HG03159 (cell line): ENCODE measurements around the gene RAVER1.
"Not testable (repeated sequence)": the region's sequence is repeated elsewhere in the genome, so short reads cannot be mapped to it uniquely, and the experiment has no call there.

ENCODE experiments used
- ATAC-seq: cut with Tn5 transposase; IDR thresholded peaks from one replicate; pipeline ENCODE4 v1.9.1; 2021; ENCODE audit warnings: mild to moderate bottlenecking, moderate library complexity; ENCODE audit not compliant: unreplicated experiment

The RAVER1 gene

DNA sequence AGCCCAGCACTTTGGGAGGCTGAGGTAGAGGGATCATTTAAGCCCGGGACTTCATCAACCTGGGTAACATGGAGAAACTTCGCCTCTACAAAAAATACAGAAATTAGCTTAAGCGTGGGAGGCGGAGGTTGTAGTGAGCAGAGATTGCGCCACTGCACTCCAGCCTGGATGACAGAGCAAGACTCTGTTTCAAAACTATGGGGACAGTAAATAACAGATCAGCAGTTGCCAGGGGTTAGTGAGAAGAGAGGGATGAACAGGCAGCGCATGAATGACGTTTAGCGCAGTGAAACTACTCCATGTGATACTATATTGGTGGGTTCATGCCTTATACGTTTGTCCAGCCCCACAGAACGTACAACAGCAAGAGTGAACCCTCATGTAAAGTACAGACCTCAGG is 13.2 kb upstream of the RAVER1 start:
- no peak for ATAC-seq

DNA sequence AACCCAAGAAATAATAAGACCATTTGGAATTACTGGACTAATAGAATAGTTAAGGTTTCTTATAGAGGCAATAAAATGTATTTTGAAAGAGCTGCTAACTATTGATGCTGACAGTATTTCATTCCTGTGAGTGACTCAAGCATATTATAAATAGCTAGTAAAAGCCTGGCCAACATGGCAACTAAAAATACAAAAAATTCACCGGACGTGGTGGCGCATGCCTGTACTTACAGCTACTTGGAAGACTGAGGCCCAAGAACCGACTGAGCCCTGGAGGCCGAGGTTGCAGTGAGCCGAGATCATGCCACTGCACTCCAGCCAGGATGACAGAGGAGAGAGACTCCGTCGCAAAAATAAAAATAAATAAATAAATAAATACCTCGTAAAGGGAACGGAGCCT is 11.5 kb upstream of the RAVER1 start:
- no peak for ATAC-seq

DNA sequence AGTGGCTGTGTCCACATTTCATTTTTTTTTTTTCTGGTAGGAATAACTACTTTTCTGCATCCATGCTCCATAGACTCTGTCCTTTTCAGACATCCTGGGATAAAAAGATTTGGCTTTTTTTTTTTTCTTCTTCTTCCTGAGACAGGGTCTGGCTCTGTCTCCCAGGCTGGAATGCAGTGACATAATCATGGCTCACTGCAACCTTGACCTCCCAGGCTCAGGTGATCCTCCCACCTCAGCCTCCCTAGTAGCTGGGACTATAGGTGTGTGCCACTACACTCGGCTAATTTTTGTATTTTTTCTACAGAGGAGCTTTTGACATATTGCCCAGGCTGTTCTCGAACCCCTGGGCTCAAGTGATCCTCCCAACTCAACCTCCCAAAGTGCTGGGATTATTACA is 10.2 kb upstream of the RAVER1 start:
- ATAC-seq: no peak

DNA sequence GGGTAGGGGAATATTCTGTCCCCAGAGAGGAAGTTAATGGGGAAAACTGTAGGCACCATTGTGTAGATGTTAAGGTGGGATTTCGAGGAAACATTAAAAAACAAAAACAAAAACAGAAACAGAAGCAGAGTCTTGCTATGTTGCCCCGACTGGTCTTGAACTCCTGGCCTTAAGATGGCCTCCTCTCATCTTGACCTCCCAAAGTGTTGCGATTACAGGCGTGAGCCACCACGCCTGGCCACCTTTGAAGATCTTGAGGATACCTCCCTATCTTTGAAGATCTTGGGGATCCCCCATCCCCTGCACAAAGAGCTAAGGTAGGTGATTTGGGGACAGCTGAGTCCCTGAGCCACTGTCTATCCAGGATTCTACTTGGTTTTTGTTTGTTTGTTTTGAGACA is 6.6 kb upstream of the RAVER1 start:
- no peak for ATAC-seq

DNA sequence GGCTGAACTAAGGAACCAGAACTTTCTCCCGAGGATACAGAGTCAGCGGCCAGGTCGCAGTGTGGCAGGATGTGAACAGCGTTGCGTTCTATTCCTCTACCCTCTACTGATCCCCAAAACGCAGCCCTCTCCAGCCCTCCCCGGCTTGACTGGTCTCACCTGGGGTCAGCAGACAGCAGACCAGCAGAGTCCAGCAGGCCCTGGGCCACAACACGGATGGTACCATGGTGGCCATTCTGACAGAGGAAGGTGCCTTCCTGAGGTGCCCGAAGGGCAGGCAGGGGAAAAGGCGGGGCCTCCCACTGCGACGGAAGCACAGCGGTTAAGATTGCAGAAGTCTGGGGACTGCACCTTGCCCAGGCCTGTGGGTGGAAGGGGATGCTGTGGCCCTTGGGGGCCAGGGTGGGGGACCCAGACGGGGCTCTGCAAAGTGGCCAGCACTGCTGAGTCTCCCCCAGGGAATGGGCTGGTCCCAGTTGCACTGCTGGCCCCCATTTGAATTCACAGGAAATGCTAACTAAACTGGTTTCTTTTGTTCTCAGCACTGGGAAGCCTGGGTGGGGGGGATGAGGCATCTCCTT is 6.1 kb upstream of the RAVER1 start, which contains the start of gene ICAM3:
TSS of gene ICAM3 (minus strand) at position 245 of the 581 bp plus-strand sequence. CDS start at position 235, 10 bp downstream.
- ATAC-seq: peak; percentile 79

DNA sequence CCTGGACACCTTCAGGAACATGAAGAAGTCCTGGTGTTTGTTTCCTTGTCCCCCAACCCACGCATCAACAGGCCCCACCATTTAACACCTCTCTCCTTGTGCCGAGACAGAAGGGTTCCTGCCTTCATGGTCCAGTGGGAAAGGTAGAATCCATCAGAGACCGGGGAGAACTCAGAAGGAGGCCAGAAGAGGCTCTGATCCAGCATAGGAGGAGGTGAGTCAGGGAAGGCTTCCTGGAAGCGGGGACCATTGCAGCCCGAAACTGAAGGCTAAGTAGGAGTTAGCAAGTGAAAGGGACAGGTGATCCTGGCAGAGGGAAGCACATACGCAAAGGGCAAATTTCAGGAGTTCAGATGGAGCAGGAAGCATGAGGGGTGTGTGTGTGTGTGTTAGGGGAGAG is 5.6 kb upstream of the RAVER1 start:
- no peak for ATAC-seq

DNA sequence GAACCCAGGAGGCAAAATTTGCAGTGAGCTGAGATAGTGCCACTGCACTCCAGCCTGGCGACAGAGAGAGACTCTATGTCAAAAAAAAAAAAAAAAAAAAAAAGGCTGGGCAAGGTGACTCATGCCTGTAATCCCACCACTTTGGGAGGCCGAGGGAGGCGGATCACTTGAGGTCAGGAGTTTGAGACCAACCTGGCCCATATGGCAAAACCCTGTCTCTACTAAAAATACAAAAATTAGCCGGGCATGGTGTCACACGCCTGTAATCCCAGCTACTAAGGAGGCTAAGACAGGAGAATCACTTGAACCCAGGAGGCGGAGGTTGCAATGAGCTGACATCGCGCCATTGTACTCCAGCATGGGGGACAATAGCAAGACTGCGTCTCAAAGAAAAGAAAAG is 3.4 kb upstream of the RAVER1 start:
- not testable (repeated sequence) for ATAC-seq

DNA sequence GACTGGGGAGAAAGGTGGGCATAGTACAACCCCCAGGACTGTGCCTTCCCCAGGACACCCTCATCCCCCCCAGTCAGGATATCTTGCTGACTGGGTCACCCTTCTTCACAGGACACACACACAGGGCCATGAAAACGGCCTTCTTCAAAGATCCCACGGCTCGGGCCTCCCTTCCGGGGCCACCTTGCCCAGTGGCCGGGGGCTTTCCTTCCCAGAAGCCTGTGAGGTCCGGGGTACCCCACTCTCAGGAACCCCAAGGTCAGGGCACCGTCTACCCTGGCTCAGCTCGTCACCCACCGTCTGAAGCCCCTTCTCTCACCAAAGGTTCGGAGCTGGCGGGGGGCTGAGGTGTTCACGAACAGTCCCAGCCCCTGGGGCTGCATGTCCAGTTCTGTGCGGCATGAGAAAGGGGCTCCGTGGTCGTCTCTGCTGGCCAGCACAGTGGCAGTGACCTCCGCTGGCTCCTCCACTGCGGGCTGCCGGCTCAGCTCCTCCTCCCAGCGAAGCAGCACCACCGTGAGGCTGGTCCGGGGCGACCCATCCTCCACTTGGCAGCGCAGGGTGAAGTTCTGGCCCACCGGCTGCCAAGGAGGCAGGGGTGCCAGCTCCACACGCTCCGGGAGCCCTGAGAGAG is 2.1 kb upstream of the RAVER1 start:
- ATAC-seq: no peak

DNA sequence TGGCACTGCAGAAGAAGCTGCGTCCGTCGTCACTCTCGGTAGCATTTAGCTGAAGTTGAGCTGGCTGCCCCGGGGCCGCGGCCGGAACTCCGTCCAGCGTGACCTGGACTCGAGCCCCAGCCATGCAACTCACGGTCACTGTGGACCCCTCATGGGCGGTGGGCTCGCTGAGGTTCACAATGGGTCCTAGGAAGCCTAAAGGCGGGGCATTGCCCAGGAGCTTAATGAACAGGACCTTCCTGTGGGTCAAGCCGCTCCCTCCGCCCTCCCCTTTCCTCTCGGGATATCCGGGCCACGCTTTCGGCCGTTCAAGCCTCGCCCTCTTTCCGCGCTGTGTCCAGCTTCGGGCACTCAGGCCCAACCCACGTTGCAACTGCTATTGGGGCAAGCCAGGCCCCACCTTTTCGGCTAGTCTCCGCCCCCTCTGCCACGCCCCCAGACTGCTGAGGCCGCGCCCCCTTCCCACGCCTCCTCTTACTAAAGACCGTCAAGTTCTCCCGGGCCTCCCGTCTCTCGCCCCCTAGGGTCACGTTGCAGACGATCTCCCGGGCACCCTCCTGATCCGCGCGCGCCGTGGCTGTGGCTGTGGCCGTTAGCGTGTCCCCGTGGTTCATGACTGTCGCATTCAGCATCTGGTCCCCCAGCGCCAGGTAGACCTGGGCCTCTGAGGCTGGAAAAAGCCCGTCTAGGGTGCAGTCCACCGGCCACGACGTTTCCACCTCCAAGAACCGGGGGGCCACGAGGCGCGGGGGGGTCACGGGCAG is 1.4 kb upstream of the RAVER1 start:
- no peak for ATAC-seq

DNA sequence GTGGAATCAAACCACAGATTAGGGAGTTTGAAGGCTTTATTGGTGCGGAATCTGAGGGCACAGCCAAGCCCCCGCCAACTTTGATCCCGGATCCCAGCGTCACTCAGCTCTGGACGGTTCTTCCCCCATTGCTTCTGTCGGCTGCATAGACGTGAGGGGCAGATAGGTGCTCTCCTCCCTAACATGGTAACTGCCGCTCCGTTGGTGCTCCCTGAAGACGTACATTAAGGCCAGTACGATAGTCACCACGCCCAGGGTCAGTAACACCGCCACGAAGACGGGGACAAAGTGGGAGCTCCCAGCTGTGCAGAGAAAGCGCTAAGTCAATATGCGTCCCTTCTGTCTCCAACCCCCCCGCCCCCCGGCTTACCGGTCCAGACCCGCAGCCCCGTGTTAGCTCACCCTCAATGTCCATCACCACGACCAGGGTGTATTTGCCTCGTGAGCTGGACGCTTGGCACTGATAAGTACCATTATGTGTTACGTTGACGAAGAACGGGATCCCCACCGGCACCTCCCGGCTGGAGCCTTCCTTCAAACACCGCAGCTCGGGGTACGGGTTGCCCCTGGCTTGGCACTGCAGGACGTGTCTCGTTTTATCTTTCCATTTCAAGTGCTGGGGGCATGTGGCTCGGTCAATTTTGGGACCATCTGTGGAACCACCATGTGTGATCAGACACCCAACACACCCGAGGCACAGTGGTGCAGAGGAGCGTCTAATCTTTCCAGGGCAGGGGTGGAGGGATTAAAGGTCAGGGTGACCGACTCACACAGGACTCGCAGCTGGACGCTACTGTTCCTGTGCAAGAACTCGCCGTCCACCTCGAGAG is 644 bp upstream of the RAVER1 start:
- no peak for ATAC-seq

DNA sequence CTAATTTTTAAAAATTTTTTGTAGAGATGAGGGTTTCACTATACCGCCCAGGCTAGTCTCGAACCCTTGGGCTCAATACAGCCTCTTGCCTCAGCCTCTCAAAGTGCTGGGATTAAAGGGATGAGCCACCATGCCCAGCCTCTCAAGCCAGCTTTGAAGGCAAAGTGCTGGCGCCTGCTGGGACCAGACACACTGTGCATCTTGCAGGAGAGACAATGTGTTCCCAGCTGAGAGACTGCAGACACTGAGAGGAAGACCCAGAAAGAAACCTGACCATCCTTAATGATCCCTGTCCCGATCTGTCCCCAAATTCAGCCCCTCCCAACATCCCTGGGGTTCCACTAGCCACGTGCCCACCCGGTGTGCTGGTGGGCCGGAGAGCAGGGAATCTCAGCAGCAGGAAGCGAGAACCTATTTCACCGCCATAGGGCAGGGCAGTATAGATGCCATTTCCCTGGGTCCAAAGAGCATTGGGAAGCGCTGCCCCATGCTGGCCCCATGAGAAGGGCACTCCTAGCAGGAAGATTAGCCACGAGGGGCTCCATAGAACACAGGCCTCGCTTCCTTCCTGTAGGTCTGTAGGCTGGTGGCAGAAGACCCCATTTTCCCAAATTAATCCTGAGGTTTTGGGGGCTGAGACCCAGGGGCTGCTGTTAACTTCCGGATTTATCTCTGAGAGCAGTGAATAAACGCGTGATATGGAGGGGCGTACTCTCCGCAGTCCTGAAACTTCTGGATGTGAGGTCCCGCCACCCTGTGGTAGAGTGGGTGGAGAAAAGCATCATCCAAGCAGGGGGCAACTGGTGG is 968 bp downstream of the RAVER1 start:
- ATAC-seq: no peak

DNA sequence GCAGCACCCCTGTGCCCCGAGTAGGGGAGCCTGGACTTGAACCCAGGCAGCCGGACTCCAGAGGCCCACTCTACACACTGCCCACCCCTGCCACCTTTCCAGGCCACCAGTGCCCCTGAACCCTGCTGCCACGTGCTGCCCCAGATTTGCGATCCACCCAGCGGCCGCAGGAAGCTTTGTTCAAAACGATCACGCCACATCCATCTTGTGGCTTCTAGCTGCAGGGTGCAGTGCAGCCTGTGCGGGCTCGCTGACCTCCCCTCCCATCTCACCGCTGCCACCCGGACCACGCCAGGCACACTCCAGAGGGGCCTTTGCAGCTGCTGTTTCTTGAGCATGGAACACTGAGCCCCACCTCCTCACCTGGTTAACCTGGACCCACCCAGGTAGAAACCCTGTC is 3.8 kb downstream of the RAVER1 start:
- ATAC-seq: no peak

DNA sequence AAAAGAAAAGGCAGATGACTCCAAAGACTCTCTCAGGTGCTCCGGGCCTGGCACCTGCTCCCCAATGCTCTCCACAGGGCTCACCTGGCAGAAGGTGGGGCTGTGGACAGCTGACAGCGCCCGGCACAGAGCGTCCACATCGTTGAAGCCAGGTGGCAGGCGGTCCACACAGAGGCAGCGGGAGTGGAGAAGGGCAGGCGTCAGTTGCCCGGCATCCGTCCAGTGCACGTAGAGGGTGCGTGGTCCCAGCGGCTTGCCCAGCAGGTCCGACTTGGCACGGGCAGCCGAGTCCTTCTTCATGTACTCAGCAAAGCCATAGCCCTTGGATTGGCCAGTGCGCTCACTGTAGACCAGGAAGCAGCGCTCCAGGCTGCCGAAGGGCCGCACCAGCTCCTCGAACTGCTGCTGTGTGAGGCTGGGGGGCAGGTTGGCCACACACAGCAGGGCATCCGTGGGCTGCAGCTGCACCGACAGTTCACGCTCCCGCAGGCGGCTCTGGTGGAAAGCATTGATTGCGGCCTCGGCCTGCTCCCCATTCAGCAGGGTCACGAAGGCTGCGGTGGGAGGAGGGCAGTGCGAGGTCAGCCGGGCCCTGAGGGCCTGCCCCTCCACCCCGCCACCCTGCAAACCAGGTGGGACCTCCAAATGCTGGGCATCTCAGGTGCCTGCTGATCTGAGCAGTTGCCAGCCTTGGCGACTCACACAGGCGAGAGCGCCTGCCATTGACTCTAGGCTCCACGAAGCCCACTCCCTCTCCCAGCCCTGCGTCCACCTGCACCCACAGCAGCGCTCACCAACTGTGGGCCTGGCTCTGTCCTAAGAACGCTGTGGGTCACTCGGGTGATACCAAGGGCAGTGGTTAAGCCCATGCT is 4.5 kb downstream of the RAVER1 start:
- no peak for ATAC-seq

DNA sequence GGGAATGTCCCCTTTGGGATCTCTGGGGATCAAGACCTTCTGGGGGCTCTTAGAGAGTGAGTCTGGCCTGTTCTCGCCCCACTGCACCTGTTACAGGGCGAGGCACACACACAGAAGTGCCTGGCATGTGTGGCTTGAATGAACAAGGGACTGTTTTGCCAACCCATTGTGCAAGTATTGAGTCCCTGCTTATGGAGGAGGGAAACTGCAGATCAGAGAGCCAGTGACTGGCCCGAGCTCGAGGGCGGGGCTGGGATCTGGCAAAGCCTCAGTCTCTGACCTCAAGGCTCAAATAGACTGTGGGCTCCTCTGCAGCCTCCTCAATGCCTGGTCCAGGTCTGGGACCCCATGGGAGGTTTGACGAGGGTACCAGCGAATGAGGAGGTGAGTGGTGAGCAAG is 5.5 kb downstream of the RAVER1 start:
- ATAC-seq: no peak

DNA sequence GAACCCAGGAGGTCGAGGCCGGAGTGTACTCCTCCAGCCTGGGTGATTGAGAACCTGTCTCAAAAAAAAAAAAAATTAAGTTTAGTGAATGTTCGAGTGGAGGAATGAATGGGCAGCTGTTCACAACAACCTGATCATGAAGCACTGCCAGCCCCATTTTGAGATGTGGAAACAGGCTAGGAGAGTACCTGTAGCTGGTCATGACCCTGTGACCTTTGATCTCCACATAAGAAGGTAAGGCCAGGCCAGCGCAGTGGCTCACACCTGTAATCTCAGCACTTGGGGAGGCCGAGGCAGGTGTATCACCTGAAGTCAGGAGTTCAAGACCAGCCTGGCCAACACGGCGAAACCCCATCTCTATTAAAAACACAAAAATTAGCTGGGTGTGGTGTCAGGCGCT is 7.6 kb downstream of the RAVER1 start:
- ATAC-seq: no peak

DNA sequence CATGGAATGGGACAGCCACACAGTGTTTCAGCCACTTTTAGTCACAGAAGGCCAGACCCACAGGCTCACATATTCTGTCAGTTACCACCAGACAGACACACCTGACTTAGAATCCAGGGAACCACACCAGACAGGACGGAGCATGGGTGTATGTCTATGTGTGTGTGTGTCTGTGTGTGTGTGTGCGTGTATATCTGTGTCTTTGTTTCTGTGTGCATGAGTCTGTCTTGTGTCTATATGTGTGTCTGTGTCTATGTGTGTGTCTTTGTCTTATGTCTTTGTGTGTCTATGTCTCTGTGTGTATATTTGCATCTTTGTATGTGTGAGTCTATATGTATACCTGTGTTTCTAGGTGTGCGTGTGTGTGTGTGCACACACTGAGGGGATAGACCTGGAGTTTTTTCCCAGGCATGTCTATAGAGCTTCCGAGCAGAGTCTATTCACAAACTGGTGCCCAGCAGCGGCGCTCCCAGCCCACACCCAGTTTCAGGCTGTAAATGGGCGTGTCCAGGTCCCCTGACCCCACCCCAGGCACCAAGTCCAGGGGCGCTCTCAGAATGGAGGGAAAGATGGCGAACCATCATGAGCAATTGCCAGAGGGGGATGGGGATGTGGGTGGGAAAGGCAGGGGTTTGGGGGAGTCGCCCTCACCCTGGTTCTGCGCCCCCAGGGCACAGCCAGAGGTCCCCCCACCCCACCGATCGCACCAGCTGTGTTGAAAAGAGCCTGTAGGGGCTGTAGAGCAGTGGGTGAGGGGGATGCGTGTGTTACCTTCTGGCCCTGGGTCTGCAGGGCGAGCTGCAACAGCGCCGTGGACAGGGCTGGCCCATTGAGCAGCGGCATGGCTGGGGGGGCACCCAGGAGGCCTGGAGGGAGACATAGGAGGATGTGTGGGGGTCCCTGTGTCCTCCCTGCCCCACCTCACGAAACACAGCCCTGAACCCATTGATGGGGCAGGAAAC is 11.2 kb downstream of the RAVER1 start:
- ATAC-seq: no peak

DNA sequence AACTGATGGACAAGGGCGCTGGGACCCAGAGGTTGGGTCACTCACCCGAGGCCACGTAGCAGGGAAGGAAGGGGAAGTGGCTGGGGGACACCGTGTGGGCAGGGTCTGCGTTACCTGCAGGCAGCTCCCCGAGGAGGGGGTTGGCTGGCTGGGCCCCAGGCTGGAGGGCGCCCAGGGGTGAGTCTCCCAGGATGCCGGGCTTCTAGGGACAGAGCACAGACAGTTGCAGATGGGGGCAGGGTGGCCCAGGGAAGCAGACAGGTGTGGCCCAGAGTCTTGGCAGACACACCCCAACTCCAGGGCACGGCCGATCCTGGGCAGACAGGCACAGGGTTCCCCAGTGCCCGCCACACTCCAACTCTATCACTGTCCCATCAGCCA is 11.9 kb downstream of the RAVER1 start:
- no peak for ATAC-seq

DNA sequence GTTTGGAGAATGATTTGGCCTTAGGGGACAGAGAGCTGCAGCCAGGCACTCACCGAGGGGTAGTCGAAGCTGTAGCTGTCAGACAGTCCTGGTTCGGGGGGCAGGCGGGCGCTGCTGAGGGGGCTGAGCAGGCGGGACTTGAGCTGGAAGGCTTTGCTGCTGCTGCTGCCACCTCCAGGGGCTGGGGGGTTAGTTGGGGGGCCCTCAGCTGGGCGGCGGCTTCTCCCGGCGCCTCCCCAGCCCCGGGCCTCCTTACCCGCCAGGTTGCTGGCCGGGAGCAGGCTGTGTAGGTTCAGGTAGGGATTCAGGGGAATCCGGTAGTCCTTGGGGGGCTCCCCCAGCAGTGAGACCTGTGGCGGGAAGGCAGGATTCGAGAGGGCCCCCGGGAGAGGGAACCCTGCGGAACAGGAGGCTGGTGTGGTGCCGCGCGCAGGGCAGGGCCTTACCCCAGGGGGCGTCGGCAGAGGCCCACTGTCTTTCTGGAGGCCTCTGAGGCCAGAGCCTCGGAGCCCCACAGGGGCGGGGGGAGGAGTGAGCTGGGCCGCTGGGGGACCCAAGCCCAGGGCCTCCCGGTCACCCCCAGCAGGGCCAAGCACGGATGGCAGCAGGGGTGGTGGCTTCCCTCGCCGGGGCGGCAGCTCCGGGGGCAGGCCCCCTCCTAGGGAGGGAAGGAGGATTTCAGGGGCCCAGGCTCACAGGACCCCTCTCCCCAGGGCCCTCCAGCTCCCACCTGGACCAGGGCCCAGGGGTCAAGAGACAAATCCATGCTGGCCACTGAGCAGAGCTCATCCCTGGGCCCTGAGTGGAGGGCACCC is 12.5 kb downstream of the RAVER1 start:
- ATAC-seq: no peak
